WTC11 (cell line): ENCODE data around the gene ZXDC. TPM values are rescaled to one million over a fixed set of nuclear protein-coding genes. Genes with fewer than 3 reads are reported as not detected.

Experiments used
- ATAC-seq: fragments of 200-7000 bp; cut with Tn5 transposase; 2 replicates; pipeline ENCODE4 v1.10.0; 2021; ENCODE audit warnings: mild to moderate bottlenecking, moderate library complexity
- CTCF ChIA-PET: fragments of 300-600 bp; sonication (Branson Sonifier 250); formaldehyde crosslinking; loops from one replicate; lab custom pipeline; 2021; ENCODE audit warnings: antibody characterized with exemption; lab: Charles Lee
- POLR2A ChIA-PET: fragments of 350-600 bp; sonication (Branson Sonifier 250); formaldehyde crosslinking; loops from one replicate; lab custom pipeline; 2021; ENCODE audit warnings: antibody characterized with exemption; lab: Charles Lee
- DNase-seq: peaks from one replicate; pipeline ENCODE4 v3.0.0; 2021; ENCODE audit warnings: low spot score
- H3K27ac Mint-ChIP-seq: 2 replicates; pipeline ENCODE4 v1.8.0; 2021; ENCODE audit warnings: mixed read lengths
- H3K27me3 Mint-ChIP-seq: 2 replicates; pipeline ENCODE4 v1.8.0; 2021; ENCODE audit warnings: low read depth, mild to moderate bottlenecking, moderate library complexity, mixed read lengths
- H3K36me3 Mint-ChIP-seq: 2 replicates; pipeline ENCODE4 v1.8.0; 2021; ENCODE audit warnings: mixed read lengths
- H3K4me1 Mint-ChIP-seq: 2 replicates; pipeline ENCODE4 v1.8.0; 2022; ENCODE audit warnings: mixed read lengths
- H3K4me3 Mint-ChIP-seq: 2 replicates; pipeline ENCODE4 v1.8.0; 2021; ENCODE audit warnings: mild to moderate bottlenecking, moderate library complexity, mixed read lengths
- H3K9me3 Mint-ChIP-seq: 2 replicates; pipeline ENCODE4 v1.8.0; 2021; ENCODE audit warnings: mixed read lengths
- FOXJ3 ChIP-seq: sonication (generic); formaldehyde crosslinking; IDR thresholded peaks from 2 replicates; pipeline ENCODE4 v1.9.0; 2021; ENCODE audit warnings: missing genetic modification reagents, mild to moderate bottlenecking, borderline replicate concordance
- FOXP1 ChIP-seq: sonication (generic); formaldehyde crosslinking; IDR thresholded peaks from 2 replicates; pipeline ENCODE4 v1.8.0; 2022; ENCODE audit warnings: missing genetic modification reagents, mild to moderate bottlenecking, moderate library complexity, borderline replicate concordance
- IRF1 ChIP-seq: sonication (generic); formaldehyde crosslinking; IDR thresholded peaks from 2 replicates; pipeline ENCODE4 v1.8.0; 2023; ENCODE audit warnings: missing genetic modification reagents
- JAZF1 ChIP-seq: fragments of 250-450 bp; sonication (Bioruptor Pico); IDR thresholded peaks from 2 replicates; pipeline ENCODE4 v1.9.0; 2021; ENCODE audit warnings: moderate library complexity, mild to moderate bottlenecking, inconsistent platforms
- MLX ChIP-seq: sonication (generic); formaldehyde crosslinking; IDR thresholded peaks from 2 replicates; pipeline ENCODE4 v1.8.1; 2023; ENCODE audit warnings: mild to moderate bottlenecking, missing genetic modification reagents, moderate library complexity
- NFE2L1 ChIP-seq: sonication (generic); formaldehyde crosslinking; IDR thresholded peaks from 2 replicates; pipeline ENCODE4 v1.8.1; 2023; ENCODE audit warnings: missing genetic modification reagents
- NR1H2 ChIP-seq: sonication (generic); formaldehyde crosslinking; IDR thresholded peaks from 2 replicates; pipeline ENCODE4 v1.9.0; 2021; ENCODE audit warnings: mild to moderate bottlenecking, moderate library complexity, missing genetic modification reagents
- NR3C1 ChIP-seq: sonication (generic); formaldehyde crosslinking; conservative IDR thresholded peaks from 2 replicates; pipeline ENCODE4 v1.8.1; 2023; ENCODE audit warnings: low read depth, mild to moderate bottlenecking, missing genetic modification reagents
- TCF7 ChIP-seq: sonication (generic); formaldehyde crosslinking; IDR thresholded peaks from 2 replicates; pipeline ENCODE4 v1.8.0; 2022; ENCODE audit warnings: mild to moderate bottlenecking, low read depth, missing genetic modification reagents, moderate library complexity
- TP53 ChIP-seq: sonication (generic); formaldehyde crosslinking; IDR thresholded peaks from 2 replicates; pipeline ENCODE4 v1.8.1; 2023; ENCODE audit warnings: mild to moderate bottlenecking, missing genetic modification reagents
- total RNA-seq: library from RNA; stranded (reverse); gene quantifications from 3 replicates; pipeline ENCODE4 v1.2.3, GENCODE V29; 2021
- TF ChIP-seq, protein P1 (sequence below): sonication (generic); formaldehyde crosslinking; IDR thresholded peaks from 2 replicates; pipeline ENCODE4 v1.8.1; 2023; ENCODE audit warnings: mild to moderate bottlenecking, moderate library complexity, missing genetic modification reagents
- TF ChIP-seq, protein P2 (sequence below): sonication (generic); formaldehyde crosslinking; IDR thresholded peaks from 2 replicates; pipeline ENCODE4 v1.8.1; 2022; ENCODE audit warnings: mild to moderate bottlenecking, moderate library complexity, missing genetic modification reagents
- TF ChIP-seq, protein P3 (sequence below): fragments of 250-450 bp; sonication (Bioruptor Pico); IDR thresholded peaks from 2 replicates; pipeline ENCODE4 v2.1.2; 2022; ENCODE audit warnings: mild to moderate bottlenecking, moderate library complexity
- TF ChIP-seq, protein P4 (sequence below): sonication (generic); formaldehyde crosslinking; IDR thresholded peaks from 2 replicates; pipeline ENCODE4 v1.8.0; 2022; ENCODE audit warnings: mild to moderate bottlenecking, missing genetic modification reagents

Gene ZXDC
- total RNA-seq, 1 experiment from 2014 or later = 34.7 TPM

GRCh38 chr3:126431103-126431534 lies 44.6 kb downstream of the ZXDC start (continued):
- TF ChIP-seq, protein P1, sequence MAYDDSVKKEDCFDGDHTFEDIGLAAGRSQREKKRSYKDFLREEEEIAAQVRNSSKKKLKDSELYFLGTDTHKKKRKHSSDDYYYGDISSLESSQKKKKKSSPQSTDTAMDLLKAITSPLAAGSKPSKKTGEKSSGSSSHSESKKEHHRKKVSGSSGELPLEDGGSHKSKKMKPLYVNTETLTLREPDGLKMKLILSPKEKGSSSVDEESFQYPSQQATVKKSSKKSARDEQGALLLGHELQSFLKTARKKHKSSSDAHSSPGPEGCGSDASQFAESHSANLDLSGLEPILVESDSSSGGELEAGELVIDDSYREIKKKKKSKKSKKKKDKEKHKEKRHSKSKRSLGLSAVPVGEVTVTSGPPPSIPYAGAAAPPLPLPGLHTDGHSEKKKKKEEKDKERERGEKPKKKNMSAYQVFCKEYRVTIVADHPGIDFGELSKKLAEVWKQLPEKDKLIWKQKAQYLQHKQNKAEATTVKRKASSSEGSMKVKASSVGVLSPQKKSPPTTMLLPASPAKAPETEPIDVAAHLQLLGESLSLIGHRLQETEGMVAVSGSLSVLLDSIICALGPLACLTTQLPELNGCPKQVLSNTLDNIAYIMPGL (CRISPR knock-in tag) = no peak

GRCh38 chr3:126424751-126425150 lies 50.9 kb downstream of the ZXDC start:
- Mint-ChIP-seq H3K27ac (no peak overlapping the region), H3K27me3 (peaks cover 4% of the 10 kb centered on the region), H3K36me3 (peaks cover 20% of the 10 kb centered on the region), H3K4me3 (no peak overlapping the region), H3K4me1 (peaks cover 17% of the 10 kb centered on the region), H3K9me3 (peaks cover 21% of the 10 kb centered on the region)
- no peak for TF ChIP-seq JAZF1 (CRISPR knock-in tag)
- no peak for TF ChIP-seq TP53 (CRISPR knock-in tag)
- TF ChIP-seq, protein P2, sequence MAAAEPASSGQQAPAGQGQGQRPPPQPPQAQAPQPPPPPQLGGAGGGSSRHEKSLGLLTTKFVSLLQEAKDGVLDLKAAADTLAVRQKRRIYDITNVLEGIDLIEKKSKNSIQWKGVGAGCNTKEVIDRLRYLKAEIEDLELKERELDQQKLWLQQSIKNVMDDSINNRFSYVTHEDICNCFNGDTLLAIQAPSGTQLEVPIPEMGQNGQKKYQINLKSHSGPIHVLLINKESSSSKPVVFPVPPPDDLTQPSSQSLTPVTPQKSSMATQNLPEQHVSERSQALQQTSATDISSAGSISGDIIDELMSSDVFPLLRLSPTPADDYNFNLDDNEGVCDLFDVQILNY (CRISPR knock-in tag) = no peak
- no peak for TF ChIP-seq NR3C1
- no peak for TF ChIP-seq FOXP1 (CRISPR knock-in tag)
- CTCF ChIA-PET = no interaction called here
- ATAC-seq (no peak), DNase-seq (no peak)
- POLR2A ChIA-PET = no interaction called here

GRCh38 chr3:126424039-126424717 lies 51.5 kb downstream of the ZXDC start:
- POLR2A ChIA-PET = interaction anchor here (0.8 kb wide), 1 partner anchor 21 kb away, joined by 3 read pairs; no protein-coding TSS in a partner anchor
- TF ChIP-seq FOXJ3 (CRISPR knock-in tag) (no peak), MLX (CRISPR knock-in tag) (no peak), NR1H2 (no peak), TCF7 (no peak), IRF1 (no peak), NFE2L1 (CRISPR knock-in tag) (no peak)
- Mint-ChIP-seq H3K9me3 (peaks cover 21% of the 10 kb centered on the region), H3K4me1 (peaks cover 22% of the 10 kb centered on the region), H3K36me3 (peaks cover 20% of the 10 kb centered on the region), H3K27ac (no peak overlapping the region), H3K4me3 (no peak overlapping the region), H3K27me3 (peaks cover 4% of the 10 kb centered on the region)
- DNase-seq = no peak
- ATAC-seq = no peak
- CTCF ChIA-PET = no interaction called here

GRCh38 chr3:126423191-126424038 lies 52.3 kb downstream of the ZXDC start:
- H3K9me3 Mint-ChIP-seq = peaks cover 21% of the 10 kb centered on the region
- H3K36me3 Mint-ChIP-seq = peaks cover 20% of the 10 kb centered on the region
- no peak for DNase-seq
- peaks cover 23% of the 10 kb centered on the region for H3K4me1 Mint-ChIP-seq
- TF ChIP-seq, protein P3, sequence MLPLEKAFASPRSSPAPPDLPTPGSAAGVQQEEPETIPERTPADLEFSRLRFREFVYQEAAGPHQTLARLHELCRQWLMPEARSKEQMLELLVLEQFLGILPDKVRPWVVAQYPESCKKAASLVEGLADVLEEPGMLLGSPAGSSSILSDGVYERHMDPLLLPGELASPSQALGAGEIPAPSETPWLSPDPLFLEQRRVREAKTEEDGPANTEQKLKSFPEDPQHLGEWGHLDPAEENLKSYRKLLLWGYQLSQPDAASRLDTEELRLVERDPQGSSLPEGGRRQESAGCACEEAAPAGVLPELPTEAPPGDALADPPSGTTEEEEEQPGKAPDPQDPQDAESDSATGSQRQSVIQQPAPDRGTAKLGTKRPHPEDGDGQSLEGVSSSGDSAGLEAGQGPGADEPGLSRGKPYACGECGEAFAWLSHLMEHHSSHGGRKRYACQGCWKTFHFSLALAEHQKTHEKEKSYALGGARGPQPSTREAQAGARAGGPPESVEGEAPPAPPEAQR (CRISPR knock-in tag) = no peak
- TF ChIP-seq, protein P4, sequence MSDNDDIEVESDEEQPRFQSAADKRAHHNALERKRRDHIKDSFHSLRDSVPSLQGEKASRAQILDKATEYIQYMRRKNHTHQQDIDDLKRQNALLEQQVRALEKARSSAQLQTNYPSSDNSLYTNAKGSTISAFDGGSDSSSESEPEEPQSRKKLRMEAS (CRISPR knock-in tag) = no peak
- ChIA-PET POLR2A (interaction anchor here (0.8 kb wide), 1 partner anchor 20 kb away, joined by 3 read pairs; no protein-coding TSS in a partner anchor), CTCF (no interaction called here)
- H3K27ac Mint-ChIP-seq = no peak overlapping the region
- H3K27me3 Mint-ChIP-seq = peaks cover 4% of the 10 kb centered on the region
- no peak overlapping the region for H3K4me3 Mint-ChIP-seq
- no peak for ATAC-seq
